Lower lobe of right lung (tissue), 2 donors: Measurements from ENCODE around the gene CYP11A1. TPM values are rescaled to one million over a fixed set of nuclear protein-coding genes. Genes with fewer than 3 reads are reported as not detected.

Experiments used
- ATAC-seq, 2 donors: fragments of 200-7000 bp; cut with Tn5 transposase; one replicate each; pipeline ENCODE4 v1.9.1; 2020 to 2022; ENCODE audit warnings: mild to moderate bottlenecking in 2 of 2, moderate library complexity in 2 of 2
- DNase-seq: peaks from one replicate; pipeline ENCODE4 v3.0.0-alpha.2; 2020
- H3K27ac ChIP-seq: fragments of 200-600 bp; one replicate; pipeline ENCODE4 v1.8.0; 2022
- H3K27me3 ChIP-seq: fragments of 200-600 bp; one replicate; pipeline ENCODE4 v1.8.0; 2022; ENCODE audit warnings: low read depth
- H3K36me3 ChIP-seq: fragments of 200-600 bp; one replicate; pipeline ENCODE4 v1.8.0; 2022; ENCODE audit warnings: mild to moderate bottlenecking
- H3K4me1 ChIP-seq: fragments of 200-600 bp; one replicate; pipeline ENCODE4 v1.8.0; 2022
- H3K4me3 ChIP-seq: fragments of 200-600 bp; one replicate; pipeline ENCODE4 v1.8.0; 2022; ENCODE audit warnings: mild to moderate bottlenecking
- H3K9me3 ChIP-seq: fragments of 200-600 bp; one replicate; pipeline ENCODE4 v1.8.0; 2022
- CTCF ChIP-seq: fragments of 200-600 bp; IDR thresholded peaks from one replicate; pipeline ENCODE4 v1.8.0; 2022; ENCODE audit warnings: antibody characterized with exemption, mild to moderate bottlenecking
- intact Hi-C: fragments of 100-400 bp; cut with DNase I; formaldehyde crosslinking; loops from one replicate; pipeline ENCODE4 v1.11.0; 2022
- total RNA-seq: library from RNA; stranded (reverse); fragmentation: NEBNext Ultra II Directional; extraction: Animal tissue kit (Norgen Biotek cat#: 25700); gene quantifications from one replicate; pipeline ENCODE4 v1.2.1, GENCODE V29; 2021
- donor health status: DM: no; HTN: yes; CAD: no; lungs with severe emphysema.

CYP11A1 gene
- total RNA-seq, 1 donor from 2014 or later, result 0.59 TPM

- Histone ChIP-seq H3K4me3 (no peak overlapping the region), H3K36me3 (no peaks in the 10 kb centered on the region), H3K9me3 (no peaks in the 10 kb centered on the region), H3K27me3 (no peaks in the 10 kb centered on the region), H3K27ac (no peak overlapping the region), H3K4me1 (no peaks in the 10 kb centered on the region)
- intact Hi-C loops, result no loop called here
- no peak for TF ChIP-seq CTCF
- ATAC-seq (no peak), DNase-seq (no peak)
These were observed 33.3 kb downstream of the CYP11A1 start for GRCh38 chr15:74334127-74334526.

GRCh38 chr15:74333662-74334061, 33.8 kb downstream of the CYP11A1 start:
- H3K27me3 ChIP-seq, result no peaks in the 10 kb centered on the region
- no peak overlapping the region for H3K27ac ChIP-seq
- H3K4me1 ChIP-seq, result no peaks in the 10 kb centered on the region
- no peak for ATAC-seq
- no peak overlapping the region for H3K4me3 ChIP-seq
- DNase-seq, result peak; percentile 15
- no peaks in the 10 kb centered on the region for H3K36me3 ChIP-seq
- no peak for TF ChIP-seq CTCF
- no peaks in the 10 kb centered on the region for H3K9me3 ChIP-seq
- intact Hi-C loops, result no loop called here

GRCh38 chr15:74333093-74333492, 34.4 kb downstream of the CYP11A1 start:
- DNase-seq, result peak; percentile 21
- H3K9me3 ChIP-seq, result no peaks in the 10 kb centered on the region
- ATAC-seq, result no peak

GRCh38 chr15:74332611-74333010, 34.8 kb downstream of the CYP11A1 start:
- H3K27me3 ChIP-seq, result no peaks in the 10 kb centered on the region
- no peak overlapping the region for H3K4me3 ChIP-seq
- no peaks in the 10 kb centered on the region for H3K9me3 ChIP-seq
- H3K4me1 ChIP-seq, result no peaks in the 10 kb centered on the region
- DNase-seq (peak; percentile 1), ATAC-seq (no peak)
- H3K27ac ChIP-seq, result no peak overlapping the region
- H3K36me3 ChIP-seq, result no peaks in the 10 kb centered on the region
- no peak for TF ChIP-seq CTCF
- intact Hi-C loops, result no loop called here

More at GRCh38 chr15:74333093-74333492, 34.4 kb downstream of the CYP11A1 start:
- TF ChIP-seq CTCF, result no peak
- H3K36me3 ChIP-seq, result no peaks in the 10 kb centered on the region
- no peaks in the 10 kb centered on the region for H3K27me3 ChIP-seq
- no peak overlapping the region for H3K27ac ChIP-seq
- intact Hi-C loops, result no loop called here
- H3K4me1 ChIP-seq, result no peaks in the 10 kb centered on the region
- no peak overlapping the region for H3K4me3 ChIP-seq

GRCh38 chr15:74332011-74332410, 35.4 kb downstream of the CYP11A1 start:
- no peak for DNase-seq

More at GRCh38 chr15:74332011-74332410, 35.4 kb downstream of the CYP11A1 start:
- Histone ChIP-seq H3K9me3 (no peaks in the 10 kb centered on the region), H3K4me3 (no peak overlapping the region), H3K4me1 (no peaks in the 10 kb centered on the region), H3K36me3 (no peaks in the 10 kb centered on the region), H3K27ac (no peak overlapping the region), H3K27me3 (no peaks in the 10 kb centered on the region)
- intact Hi-C loops, result no loop called here
- no peak for TF ChIP-seq CTCF
- ATAC-seq, result no peak
